Erythroblast (primary cell): Measurements from ENCODE around the gene SCUBE2.

Experiments used
- GATA1 ChIP-seq: IDR thresholded peaks from 2 replicates; pipeline ENCODE4 v1.6.1; 2011; ENCODE audit warnings: low read depth, mild to moderate bottlenecking, control low read depth, low read length, moderate library complexity
- POLR2A ChIP-seq: IDR thresholded peaks from 2 replicates; pipeline ENCODE4 v1.6.1; 2011; ENCODE audit warnings: mild to moderate bottlenecking, low read length

GRCh38 chr11:9004183-9004926 is 87.0 kb downstream of the SCUBE2 start:
- no peak for TF ChIP-seq POLR2A
- no peak for TF ChIP-seq GATA1
